Brain microvascular endothelial cell (primary cell): Measurements from ENCODE around the gene CDK14.
A peak's percentile ranks its signal among the peaks of the same experiment; 100 is the strongest.

Experiments used
- DNase-seq: peaks from one replicate; pipeline ENCODE4 v3.0.0-alpha.2; 2020
- H3K27ac ChIP-seq: fragments of 250-450 bp; sonication (Bioruptor Pico); 2 replicates; pipeline ENCODE4 v1.5.1; 2020; ENCODE audit warnings: mild to moderate bottlenecking, moderate library complexity
- H3K27me3 ChIP-seq: fragments of 250-450 bp; sonication (Bioruptor Pico); replicated peaks from 2 replicates; pipeline ENCODE4 v1.5.1; 2020; ENCODE audit warnings: mild to moderate bottlenecking
- H3K36me3 ChIP-seq: fragments of 250-450 bp; sonication (Bioruptor Pico); replicated peaks from 2 replicates; pipeline ENCODE4 v1.5.1; 2020; ENCODE audit warnings: mild to moderate bottlenecking
- H3K4me3 ChIP-seq: 2 replicates; pipeline ENCODE4 v1.5.1; 2011; ENCODE audit warnings: low read depth, mild to moderate bottlenecking, control low read depth, low read length, moderate library complexity
- in situ Hi-C: cut with HindIII; loops from 2 replicates; pipeline ENCODE4 v1.10.0; 2017; ENCODE audit warnings: low sequenced_read_pairs, low pct_ligation_motif_present
- TF ChIP-seq, protein P1 (sequence below): IDR thresholded peaks from 2 replicates; pipeline ENCODE4 v1.5.1; 2011; ENCODE audit warnings: low read depth, mild to moderate bottlenecking, moderate library complexity, low read length, control low read depth, inconsistent platforms; ENCODE audit errors: missing control alignments

CDK14 gene

GRCh38 chr7:90957883-90958282 lies 361.8 kb downstream of the CDK14 start:
- H3K27me3 ChIP-seq = no peaks in the 10 kb centered on the region
- TF ChIP-seq, protein P1, sequence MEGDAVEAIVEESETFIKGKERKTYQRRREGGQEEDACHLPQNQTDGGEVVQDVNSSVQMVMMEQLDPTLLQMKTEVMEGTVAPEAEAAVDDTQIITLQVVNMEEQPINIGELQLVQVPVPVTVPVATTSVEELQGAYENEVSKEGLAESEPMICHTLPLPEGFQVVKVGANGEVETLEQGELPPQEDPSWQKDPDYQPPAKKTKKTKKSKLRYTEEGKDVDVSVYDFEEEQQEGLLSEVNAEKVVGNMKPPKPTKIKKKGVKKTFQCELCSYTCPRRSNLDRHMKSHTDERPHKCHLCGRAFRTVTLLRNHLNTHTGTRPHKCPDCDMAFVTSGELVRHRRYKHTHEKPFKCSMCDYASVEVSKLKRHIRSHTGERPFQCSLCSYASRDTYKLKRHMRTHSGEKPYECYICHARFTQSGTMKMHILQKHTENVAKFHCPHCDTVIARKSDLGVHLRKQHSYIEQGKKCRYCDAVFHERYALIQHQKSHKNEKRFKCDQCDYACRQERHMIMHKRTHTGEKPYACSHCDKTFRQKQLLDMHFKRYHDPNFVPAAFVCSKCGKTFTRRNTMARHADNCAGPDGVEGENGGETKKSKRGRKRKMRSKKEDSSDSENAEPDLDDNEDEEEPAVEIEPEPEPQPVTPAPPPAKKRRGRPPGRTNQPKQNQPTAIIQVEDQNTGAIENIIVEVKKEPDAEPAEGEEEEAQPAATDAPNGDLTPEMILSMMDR = no peak
- DNase-seq = no peak
- H3K27ac ChIP-seq = no peak overlapping the region
- H3K36me3 ChIP-seq = no peaks in the 10 kb centered on the region
- in situ Hi-C loops = no loop called here
- H3K4me3 ChIP-seq = no peak overlapping the region

GRCh38 chr7:90958647-90959046 lies 362.5 kb downstream of the CDK14 start:
- Histone ChIP-seq H3K27ac (no peak overlapping the region), H3K36me3 (no peaks in the 10 kb centered on the region), H3K27me3 (no peaks in the 10 kb centered on the region), H3K4me3 (no peak overlapping the region)
- in situ Hi-C loops = no loop called here
- TF ChIP-seq, protein P1 = no peak
- peak; percentile 40 for DNase-seq

- in situ Hi-C loops = no loop called here
- Histone ChIP-seq H3K36me3 (no peaks in the 10 kb centered on the region), H3K4me3 (no peak overlapping the region), H3K27ac (no peak overlapping the region), H3K27me3 (no peaks in the 10 kb centered on the region)
- DNase-seq = no peak
- TF ChIP-seq, protein P1 = no peak
Observed at GRCh38 chr7:90961037-90961725, 365.1 kb downstream of the CDK14 start.

GRCh38 chr7:90965211-90965610 lies 369.1 kb downstream of the CDK14 start:
- DNase-seq = no peak
- H3K4me3 ChIP-seq = no peak overlapping the region
- H3K27me3 ChIP-seq = no peaks in the 10 kb centered on the region
- in situ Hi-C loops = no loop called here
- H3K27ac ChIP-seq = no peak overlapping the region
- TF ChIP-seq, protein P1 = no peak
- H3K36me3 ChIP-seq = no peaks in the 10 kb centered on the region

- TF ChIP-seq, protein P1 = no peak
- no peak overlapping the region for H3K27ac ChIP-seq
- no peak for DNase-seq
- in situ Hi-C loops = no loop called here
- no peaks in the 10 kb centered on the region for H3K36me3 ChIP-seq
- H3K4me3 ChIP-seq = no peak overlapping the region
- no peaks in the 10 kb centered on the region for H3K27me3 ChIP-seq
Observed at GRCh38 chr7:90966346-90966745, 370.2 kb downstream of the CDK14 start.

- Histone ChIP-seq H3K27me3 (no peaks in the 10 kb centered on the region), H3K27ac (no peak overlapping the region), H3K36me3 (no peaks in the 10 kb centered on the region), H3K4me3 (no peak overlapping the region)
- no peak for DNase-seq
- in situ Hi-C loops = no loop called here
- TF ChIP-seq, protein P1 = no peak
Observed at GRCh38 chr7:90968871-90969270, 372.8 kb downstream of the CDK14 start.
